Cerebellar nuclear complex (tissue), 1 donor: Measurements from ENCODE around the gene RUSF1.
"Not testable (repeated sequence)": the region's sequence is repeated elsewhere in the genome, so short reads cannot be mapped to it uniquely, and the experiment has no call there.

Experiments used
- DNase-seq, 2 experiments: peaks; one replicate each; lab custom pipeline; 2025; lab: John Stamatoyannopoulos, UW

Gene RUSF1

DNA sequence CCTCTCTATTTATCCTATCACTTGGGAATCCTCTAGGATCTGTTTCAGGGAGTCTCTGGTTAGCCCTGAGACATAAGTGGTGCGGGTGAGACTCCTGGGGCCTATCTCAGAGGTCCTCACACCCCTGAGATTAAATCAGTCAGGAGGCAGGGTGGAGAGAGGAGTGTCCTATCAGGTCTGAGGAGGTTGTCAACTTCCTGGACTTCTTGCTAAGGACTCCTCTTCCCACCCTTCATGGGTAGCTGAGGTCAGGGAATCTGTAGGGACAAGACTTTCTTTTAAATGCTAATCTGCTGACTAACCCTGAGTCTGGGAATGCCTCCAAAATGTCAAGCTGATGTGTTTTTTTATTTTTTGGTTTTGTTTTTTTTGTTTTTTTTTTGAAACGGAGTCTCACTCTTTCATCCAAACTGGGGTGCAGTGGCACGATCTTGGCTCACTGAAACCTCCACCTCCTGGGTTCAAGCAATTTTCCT is 55.5 kb downstream of the RUSF1 start:
- no peak for DNase-seq

DNA sequence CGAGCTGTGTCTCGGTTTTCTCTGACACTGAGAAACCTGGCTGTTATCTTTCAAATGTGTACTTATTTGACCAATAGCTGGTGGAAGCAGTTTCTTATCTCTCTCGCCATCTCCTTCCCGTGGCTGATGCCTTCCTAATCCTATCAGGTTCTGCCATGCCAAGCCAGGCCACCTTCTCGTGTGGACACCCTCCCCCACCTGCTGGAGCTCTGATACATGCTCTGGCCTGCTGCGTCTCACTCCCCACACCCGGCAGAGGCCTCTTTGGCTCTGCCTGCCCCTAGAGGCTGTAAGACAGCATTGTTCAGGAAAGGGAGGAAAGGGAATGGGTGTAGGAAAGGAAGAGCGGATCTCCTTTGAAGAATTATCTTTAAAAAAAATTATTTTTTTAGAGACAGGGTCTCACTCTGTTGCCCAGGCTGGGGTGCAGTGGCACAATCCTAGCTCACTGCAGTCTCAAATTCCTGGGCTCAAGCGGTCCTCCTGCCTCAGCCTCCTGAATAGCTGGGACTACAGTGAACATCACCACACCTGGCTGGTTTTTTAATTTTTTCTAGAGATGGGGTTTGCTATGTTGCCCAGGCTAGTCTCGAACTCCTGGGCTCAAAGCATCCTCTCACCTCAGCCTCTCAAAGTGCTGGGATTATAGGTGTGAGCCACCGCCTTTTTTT is 56.4 kb downstream of the RUSF1 start:
- DNase-seq, result no peak

DNA sequence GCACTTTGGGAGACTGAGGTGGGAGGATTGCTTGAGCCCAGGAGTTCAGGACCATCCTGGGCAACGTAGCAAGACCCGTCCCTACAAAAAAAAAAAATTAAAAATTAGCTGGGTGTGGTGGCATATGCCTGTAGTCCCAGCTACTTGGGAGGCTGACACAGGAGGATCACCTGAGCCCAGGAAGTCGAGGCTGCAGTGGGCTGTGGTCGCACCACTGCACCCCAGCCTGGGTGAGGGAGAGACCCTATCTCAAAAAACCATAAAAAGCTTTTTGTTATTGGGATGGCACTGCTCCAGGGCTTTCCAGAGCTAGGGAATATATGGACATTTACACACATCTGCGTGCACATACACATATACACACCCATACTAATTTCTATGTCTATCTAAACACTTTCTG is 57.0 kb downstream of the RUSF1 start:
- DNase-seq, result no peak

DNA sequence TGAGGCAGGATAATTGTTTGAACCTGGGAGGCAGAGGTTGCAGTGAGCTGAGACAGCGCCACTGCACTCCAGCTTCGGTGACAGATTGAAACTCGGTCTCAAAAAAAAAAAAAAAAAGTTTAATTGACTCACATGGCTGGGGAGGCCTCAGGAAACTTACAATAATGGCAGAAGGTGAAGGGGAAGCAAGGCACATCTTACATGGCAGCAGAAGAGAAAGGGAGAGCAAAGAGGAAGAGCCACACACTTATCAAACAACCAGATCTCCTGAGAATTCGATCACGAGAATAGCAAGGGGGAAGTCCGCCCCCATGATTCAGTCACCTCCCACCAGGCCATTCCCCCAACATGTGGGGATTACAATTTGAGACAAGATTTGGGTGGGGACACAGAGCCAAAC is 62.3 kb downstream of the RUSF1 start:
- not testable (repeated sequence) for DNase-seq

DNA sequence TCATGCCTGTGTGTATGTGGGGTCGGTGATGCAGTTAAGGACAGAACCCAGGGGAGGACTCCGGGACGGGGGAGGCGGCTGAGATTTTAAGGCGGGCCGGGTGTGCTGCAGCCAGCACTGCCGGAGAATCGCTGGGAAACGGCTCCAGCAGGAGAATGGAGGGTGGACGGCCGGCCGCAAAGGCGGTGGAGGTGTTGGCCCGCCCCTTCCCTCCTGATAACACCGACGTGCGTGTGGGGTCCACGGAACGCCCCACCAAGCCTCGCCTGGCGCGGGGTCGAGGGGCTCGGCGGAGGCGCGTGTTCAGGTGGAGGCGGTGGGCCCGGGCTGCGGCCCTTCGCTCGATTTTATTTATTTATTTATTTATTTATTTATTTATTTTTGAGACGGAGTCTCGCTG is 66.2 kb downstream of the RUSF1 start:
- no peak for DNase-seq

DNA sequence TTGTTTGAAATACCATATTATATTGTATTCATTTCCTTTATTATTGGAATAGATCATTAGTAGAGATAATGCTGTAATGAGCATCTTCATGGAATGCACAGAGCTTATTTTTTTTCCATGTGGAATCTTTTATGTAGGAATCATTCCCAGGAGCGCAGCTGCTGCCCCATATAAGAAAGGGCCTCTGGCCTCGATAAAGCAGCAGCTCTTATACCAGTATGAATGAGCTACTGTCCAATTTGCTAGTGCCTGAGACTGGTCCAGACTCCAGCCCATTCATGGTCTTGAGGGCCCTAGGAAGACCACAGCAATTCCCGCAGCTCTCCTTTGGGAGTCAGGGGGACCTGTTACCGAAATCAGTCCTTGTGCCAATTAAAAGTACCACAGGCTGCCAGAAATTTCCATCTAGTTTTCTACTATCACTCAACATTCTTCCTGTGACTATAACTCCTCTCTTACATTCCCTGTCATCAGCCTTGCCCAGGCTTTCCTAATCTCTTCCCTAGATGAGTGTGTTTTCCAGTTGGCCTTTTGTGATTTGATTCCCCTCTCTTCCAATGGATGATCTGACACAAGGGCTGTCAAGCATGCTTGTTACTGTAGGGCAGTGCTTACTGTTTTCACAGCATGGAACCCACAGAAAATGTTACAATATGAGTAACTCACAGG is 67.5 kb downstream of the RUSF1 start:
- DNase-seq, result no peak

DNA sequence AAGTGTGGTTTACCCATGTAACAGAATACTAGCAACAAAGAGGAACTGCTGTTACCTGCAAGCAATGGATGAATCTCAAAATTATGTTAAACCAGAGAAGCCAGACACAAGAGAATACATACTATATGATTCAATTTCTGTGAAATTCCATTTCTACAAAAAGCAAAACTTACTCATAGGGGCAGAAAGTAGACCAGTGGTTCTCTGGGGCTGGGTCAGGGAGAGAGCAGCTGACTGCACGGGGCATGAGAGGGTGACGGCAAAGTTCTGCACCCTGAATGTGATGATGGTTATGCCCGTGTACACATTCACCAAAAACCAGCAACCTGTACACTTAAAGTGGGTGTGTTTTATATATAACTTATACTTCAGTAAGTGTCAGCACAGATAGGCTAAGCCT is 68.7 kb downstream of the RUSF1 start:
- no peak for DNase-seq
